BLaER1 (cell line): ENCODE results near the gene PDRG1.

ENCODE experiments used
- H3K27ac ChIP-seq: shearing (Covaris generic); formaldehyde crosslinking; 2 replicates; pipeline ENCODE4 v1.8.1; 2022
- H3K27me3 ChIP-seq: shearing (Covaris generic); formaldehyde crosslinking; 2 replicates; pipeline ENCODE4 v1.8.1; 2022
- H3K36me3 ChIP-seq: shearing (Covaris generic); formaldehyde crosslinking; 2 replicates; pipeline ENCODE4 v1.8.1; 2022
- H3K4me1 ChIP-seq: shearing (Covaris generic); formaldehyde crosslinking; 2 replicates; pipeline ENCODE4 v1.8.1; 2022
- H3K4me2 ChIP-seq: shearing (Covaris generic); formaldehyde crosslinking; 2 replicates; pipeline ENCODE4 v1.8.1; 2022
- H3K4me3 ChIP-seq: shearing (Covaris generic); formaldehyde crosslinking; 2 replicates; pipeline ENCODE4 v1.8.1; 2022
- H3K9ac ChIP-seq: shearing (Covaris generic); formaldehyde crosslinking; 2 replicates; pipeline ENCODE4 v1.8.1; 2022
- H3K9me3 ChIP-seq: shearing (Covaris generic); formaldehyde crosslinking; 2 replicates; pipeline ENCODE4 v1.8.1; 2022
- H4K20me1 ChIP-seq: shearing (Covaris generic); formaldehyde crosslinking; 2 replicates; pipeline ENCODE4 v1.8.1; 2022
- Cebpa-rat ChIP-seq: shearing (Covaris generic); IDR thresholded peaks from 2 replicates; pipeline ENCODE4 v1.8.1; 2022

Gene PDRG1

GRCh38 chr20:31984981-31985471 lies 33.2 kb upstream of the PDRG1 start:
- Histone ChIP-seq H3K4me1 (peaks cover 20% of the 10 kb centered on the region), H3K27ac (no peak overlapping the region; the same call in 1 of the 2 replicates), H4K20me1 (no peaks in the 10 kb centered on the region), H3K9me3 (no peaks in the 10 kb centered on the region), H3K4me2 (peak overlapping the region; percentile 42), H3K27me3 (no peaks in the 10 kb centered on the region), H3K36me3 (no peaks in the 10 kb centered on the region), H3K9ac (peak overlapping the region; percentile 38; the same call in 1 of the 2 replicates), H3K4me3 (no peak overlapping the region)
- no peak for TF ChIP-seq Cebpa-rat

- TF ChIP-seq Cebpa-rat = no peak
- Histone ChIP-seq H3K9ac (no peak overlapping the region), H3K4me2 (no peak overlapping the region), H3K4me3 (no peak overlapping the region), H3K27ac (no peak overlapping the region), H4K20me1 (no peaks in the 10 kb centered on the region), H3K36me3 (no peaks in the 10 kb centered on the region), H3K4me1 (peaks cover 46% of the 10 kb centered on the region), H3K9me3 (no peaks in the 10 kb centered on the region), H3K27me3 (no peaks in the 10 kb centered on the region)
Observed at GRCh38 chr20:31981784-31982183, 29.9 kb upstream of the PDRG1 start.

GRCh38 chr20:31979713-31980426 lies 28.0 kb upstream of the PDRG1 start:
- no peak overlapping the region for H3K9ac ChIP-seq
- no peaks in the 10 kb centered on the region for H4K20me1 ChIP-seq

GRCh38 chr20:31977080-31977479 lies 25.2 kb upstream of the PDRG1 start:
- H3K9me3 ChIP-seq = no peaks in the 10 kb centered on the region
- H3K4me1 ChIP-seq = peaks cover 74% of the 10 kb centered on the region
- no peaks in the 10 kb centered on the region for H3K36me3 ChIP-seq
- H4K20me1 ChIP-seq = no peaks in the 10 kb centered on the region
- no peaks in the 10 kb centered on the region for H3K27me3 ChIP-seq
- no peak overlapping the region; the same call in 1 of the 2 replicates for H3K9ac ChIP-seq
- peak overlapping the region; percentile 12; the same call in 1 of the 2 replicates for H3K27ac ChIP-seq
- TF ChIP-seq Cebpa-rat = no peak
- peak overlapping the region; percentile 64 for H3K4me2 ChIP-seq
- H3K4me3 ChIP-seq = no peak overlapping the region

More at GRCh38 chr20:31979713-31980426, 28.0 kb upstream of the PDRG1 start:
- H3K4me1 ChIP-seq = peaks cover 59% of the 10 kb centered on the region
- H3K27me3 ChIP-seq = no peaks in the 10 kb centered on the region
- no peak for TF ChIP-seq Cebpa-rat
- no peak overlapping the region for H3K4me2 ChIP-seq
- H3K9me3 ChIP-seq = no peaks in the 10 kb centered on the region
- H3K36me3 ChIP-seq = no peaks in the 10 kb centered on the region
- no peak overlapping the region for H3K27ac ChIP-seq
- no peak overlapping the region for H3K4me3 ChIP-seq

- Histone ChIP-seq H3K9ac (no peak overlapping the region), H3K4me3 (no peak overlapping the region), H3K9me3 (no peaks in the 10 kb centered on the region), H3K36me3 (no peaks in the 10 kb centered on the region), H4K20me1 (no peaks in the 10 kb centered on the region), H3K4me1 (peaks cover 86% of the 10 kb centered on the region), H3K4me2 (peak overlapping the region; percentile 64), H3K27ac (peak overlapping the region; percentile 12; the same call in 1 of the 2 replicates), H3K27me3 (no peaks in the 10 kb centered on the region)
- TF ChIP-seq Cebpa-rat = no peak
Observed at GRCh38 chr20:31975874-31976273, 24.0 kb upstream of the PDRG1 start.

GRCh38 chr20:31974951-31975487 lies 23.2 kb upstream of the PDRG1 start:
- Histone ChIP-seq H3K9ac (peak overlapping the region; percentile 46; the same call in 1 of the 2 replicates), H3K4me2 (peak overlapping the region; percentile 87)
- TF ChIP-seq Cebpa-rat = no peak

GRCh38 chr20:31974296-31974695 lies 22.4 kb upstream of the PDRG1 start:
- no peaks in the 10 kb centered on the region for H3K36me3 ChIP-seq
- no peaks in the 10 kb centered on the region for H4K20me1 ChIP-seq
- H3K4me2 ChIP-seq = peak overlapping the region; percentile 87
- TF ChIP-seq Cebpa-rat = no peak
- H3K27ac ChIP-seq = peak overlapping the region; percentile 76; the same call in 1 of the 2 replicates
- H3K4me3 ChIP-seq = peak overlapping the region; percentile 33; the same call in 1 of the 2 replicates
- peak overlapping the region; percentile 46; the same call in 1 of the 2 replicates for H3K9ac ChIP-seq
- peaks cover 95% of the 10 kb centered on the region for H3K4me1 ChIP-seq
- no peaks in the 10 kb centered on the region for H3K27me3 ChIP-seq
- no peaks in the 10 kb centered on the region for H3K9me3 ChIP-seq

More at GRCh38 chr20:31974951-31975487, 23.2 kb upstream of the PDRG1 start:
- no peaks in the 10 kb centered on the region for H4K20me1 ChIP-seq
- H3K4me1 ChIP-seq = peaks cover 94% of the 10 kb centered on the region
- H3K9me3 ChIP-seq = no peaks in the 10 kb centered on the region
- H3K27ac ChIP-seq = peak overlapping the region; percentile 76
- H3K27me3 ChIP-seq = no peaks in the 10 kb centered on the region
- no peaks in the 10 kb centered on the region for H3K36me3 ChIP-seq
- H3K4me3 ChIP-seq = peak overlapping the region; percentile 33; the same call in 1 of the 2 replicates

- no peaks in the 10 kb centered on the region for H3K9me3 ChIP-seq
- peaks cover 99% of the 10 kb centered on the region for H3K4me1 ChIP-seq
- no peaks in the 10 kb centered on the region for H3K36me3 ChIP-seq
- H3K4me2 ChIP-seq = peak overlapping the region; percentile 87
- H3K27ac ChIP-seq = peak overlapping the region; percentile 38; the same call in 1 of the 2 replicates
- no peak for TF ChIP-seq Cebpa-rat
- H3K9ac ChIP-seq = peak overlapping the region; percentile 35; the same call in 1 of the 2 replicates
- 0 out of 2 replicates have a peak, but pooled peaks cover 12% of the 10 kb centered on the region for H4K20me1 ChIP-seq
- H3K4me3 ChIP-seq = peak overlapping the region; percentile 19; the same call in 1 of the 2 replicates
- peaks cover 10% of the 10 kb centered on the region for H3K27me3 ChIP-seq
Observed at GRCh38 chr20:31972471-31973021, 20.7 kb upstream of the PDRG1 start.

- H3K9me3 ChIP-seq = no peaks in the 10 kb centered on the region
- H3K4me3 ChIP-seq = no peak overlapping the region
- H3K9ac ChIP-seq = no peak overlapping the region
- H3K27ac ChIP-seq = no peak overlapping the region
- no peaks in the 10 kb centered on the region for H3K36me3 ChIP-seq
- peak overlapping the region; percentile 98 for H3K4me2 ChIP-seq
- no peak for TF ChIP-seq Cebpa-rat
- H3K4me1 ChIP-seq = peaks cover 77% of the 10 kb centered on the region
- 0 out of 2 replicates have a peak, but pooled peaks cover 12% of the 10 kb centered on the region for H4K20me1 ChIP-seq
- peaks cover 28% of the 10 kb centered on the region for H3K27me3 ChIP-seq
Observed at GRCh38 chr20:31969991-31970390, 18.1 kb upstream of the PDRG1 start.
